HL-60 (cell line): ENCODE results near the gene SLC12A6.

ENCODE experiments used
- CTCF ChIP-seq: IDR thresholded peaks from one replicate; pipeline ENCODE4 v1.5.1; 2011; ENCODE audit warnings: low read length, control low read depth, inconsistent platforms; ENCODE audit not compliant: insufficient read depth
- GABPA ChIP-seq: IDR thresholded peaks from 2 replicates; pipeline ENCODE4 v1.6.1; 2012; ENCODE audit warnings: low read depth
- POLR2AphosphoS5 ChIP-seq: IDR thresholded peaks from 2 replicates; pipeline ENCODE4 v1.6.1; 2012; ENCODE audit warnings: low read depth
- REST ChIP-seq: IDR thresholded peaks from 2 replicates; pipeline ENCODE4 v1.6.1; 2012; ENCODE audit warnings: low read depth; ENCODE audit not compliant: insufficient replicate concordance
- SPI1 ChIP-seq: IDR thresholded peaks from 2 replicates; pipeline ENCODE4 v1.6.1; 2012; ENCODE audit warnings: low read depth, mild to moderate bottlenecking, borderline replicate concordance

GRCh38 chr15:34233614-34234013 is 104.0 kb downstream of the SLC12A6 start:
- TF ChIP-seq POLR2AphosphoS5 (no peak), CTCF (no peak), GABPA (no peak), REST (no peak), SPI1 (no peak)
